ENCODE data around the gene TMEM63A.

DNA sequence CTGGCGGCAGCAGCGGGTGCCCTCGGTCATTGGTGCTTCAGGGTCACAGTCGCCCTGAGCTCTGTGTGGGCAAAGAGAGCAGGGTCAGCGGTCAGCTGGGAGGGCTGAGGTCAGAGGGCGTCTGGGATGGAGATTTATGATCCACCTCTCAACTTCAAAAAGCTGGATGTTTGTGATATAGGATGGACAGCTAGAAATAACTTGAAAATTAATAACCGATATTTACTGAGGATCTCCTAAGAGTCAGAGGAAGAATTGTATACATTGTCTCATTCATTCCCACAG, 4.8 kb upstream of the TMEM63A start:
- TF ChIP-seq ZBTB43 (CRISPR knock-in tag; IDR thresholded peaks at IDR 0.05) (no peak), NR2C2 (CRISPR knock-in tag; IDR thresholded peaks at IDR 0.05) (no peak), TEAD4 (CRISPR knock-in tag; IDR thresholded peaks at IDR 0.05) (no peak), CBFB (CRISPR knock-in tag; IDR thresholded peaks at IDR 0.05; ENCODE audit: low read depth) (no peak), ZNF416 (CRISPR knock-in tag; IDR thresholded peaks at IDR 0.05) (no peak), SP1 (CRISPR knock-in tag; conservative IDR thresholded peaks at IDR 0.05) (no peak), ZNF423 (CRISPR knock-in tag; IDR thresholded peaks at IDR 0.05) (no peak), ZNF138 (CRISPR knock-in tag; conservative IDR thresholded peaks at IDR 0.05) (no peak), JUN (CRISPR knock-in tag; IDR thresholded peaks at IDR 0.05) (no peak)
- TF ChIP-seq, protein P1, sequence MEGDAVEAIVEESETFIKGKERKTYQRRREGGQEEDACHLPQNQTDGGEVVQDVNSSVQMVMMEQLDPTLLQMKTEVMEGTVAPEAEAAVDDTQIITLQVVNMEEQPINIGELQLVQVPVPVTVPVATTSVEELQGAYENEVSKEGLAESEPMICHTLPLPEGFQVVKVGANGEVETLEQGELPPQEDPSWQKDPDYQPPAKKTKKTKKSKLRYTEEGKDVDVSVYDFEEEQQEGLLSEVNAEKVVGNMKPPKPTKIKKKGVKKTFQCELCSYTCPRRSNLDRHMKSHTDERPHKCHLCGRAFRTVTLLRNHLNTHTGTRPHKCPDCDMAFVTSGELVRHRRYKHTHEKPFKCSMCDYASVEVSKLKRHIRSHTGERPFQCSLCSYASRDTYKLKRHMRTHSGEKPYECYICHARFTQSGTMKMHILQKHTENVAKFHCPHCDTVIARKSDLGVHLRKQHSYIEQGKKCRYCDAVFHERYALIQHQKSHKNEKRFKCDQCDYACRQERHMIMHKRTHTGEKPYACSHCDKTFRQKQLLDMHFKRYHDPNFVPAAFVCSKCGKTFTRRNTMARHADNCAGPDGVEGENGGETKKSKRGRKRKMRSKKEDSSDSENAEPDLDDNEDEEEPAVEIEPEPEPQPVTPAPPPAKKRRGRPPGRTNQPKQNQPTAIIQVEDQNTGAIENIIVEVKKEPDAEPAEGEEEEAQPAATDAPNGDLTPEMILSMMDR (IDR thresholded peaks at IDR 0.05): no peak
- TF ChIP-seq, protein P2, sequence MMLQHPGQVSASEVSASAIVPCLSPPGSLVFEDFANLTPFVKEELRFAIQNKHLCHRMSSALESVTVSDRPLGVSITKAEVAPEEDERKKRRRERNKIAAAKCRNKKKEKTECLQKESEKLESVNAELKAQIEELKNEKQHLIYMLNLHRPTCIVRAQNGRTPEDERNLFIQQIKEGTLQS (CRISPR knock-in tag; conservative IDR thresholded peaks at IDR 0.05): no peak
- TF ChIP-seq, protein P3, sequence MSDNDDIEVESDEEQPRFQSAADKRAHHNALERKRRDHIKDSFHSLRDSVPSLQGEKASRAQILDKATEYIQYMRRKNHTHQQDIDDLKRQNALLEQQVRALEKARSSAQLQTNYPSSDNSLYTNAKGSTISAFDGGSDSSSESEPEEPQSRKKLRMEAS (CRISPR knock-in tag; IDR thresholded peaks at IDR 0.05): no peak
